K562 (cell line): ENCODE results near the gene DUS3L. TPM values are rescaled to one million over a fixed set of nuclear protein-coding genes. Genes with fewer than 3 reads are reported as not detected.

Source experiments
- CREB1 ChIP-seq, 2 experiments: sonication (generic) in 1 of 2; formaldehyde crosslinking in 1 of 2; IDR thresholded peaks; 2 replicates each; pipeline versions ENCODE4 v1.6.1 to v1.8.0; 2012 to 2022; ENCODE audit warnings: inconsistent platforms in 1 of 2, mild to moderate bottlenecking in 1 of 2, missing genetic modification reagents in 1 of 2, moderate library complexity in 1 of 2
- POLR2G ChIP-seq: fragments of 200-400 bp; formaldehyde crosslinking; IDR thresholded peaks from 2 replicates; pipeline ENCODE4 v1.6.1; 2017; ENCODE audit warnings: low read depth, mild to moderate bottlenecking, antibody characterized with exemption, low read length, moderate library complexity
- SFPQ ChIP-seq: fragments of 200-400 bp; formaldehyde crosslinking; IDR thresholded peaks from 2 replicates; pipeline ENCODE4 v1.6.1; 2017; ENCODE audit warnings: mild to moderate bottlenecking, low read depth, low read length, moderate library complexity
- UBTF ChIP-seq, 2 experiments: IDR thresholded peaks; 2 replicates each; pipeline ENCODE4 v1.6.1; 2012; ENCODE audit warnings: improper control_type of control experiment in 2 of 2, low read depth in 2 of 2, low read length in 2 of 2, borderline replicate concordance in 1 of 2
- VEZF1 ChIP-seq: fragments of 200-800 bp; sonication (Bioruptor generic); IDR thresholded peaks from 2 replicates; pipeline ENCODE4 v1.6.1; 2017; ENCODE audit warnings: missing genetic modification characterization, missing compliant biosample characterization
- ZBTB33 ChIP-seq: sonication (generic); formaldehyde crosslinking; IDR thresholded peaks from 2 replicates; pipeline ENCODE4 v1.8.1; 2023; ENCODE audit warnings: mild to moderate bottlenecking, missing genetic modification reagents
- ZNF584 ChIP-seq: fragments of 200-800 bp; sonication (Bioruptor generic); IDR thresholded peaks from 2 replicates; pipeline ENCODE4 v1.6.1; 2016; ENCODE audit warnings: low read depth, mild to moderate bottlenecking, missing genetic modification characterization, missing compliant biosample characterization
- polyA plus RNA-seq, 8 experiments: library from polyadenylated mRNA; depleted of rRNA in 4 of 8; stranded (reverse) in 5 of 8; unstranded in 3 of 8; fragments of >200 nt; fragmentation: Nextera tagmentation in 2 of 8; fragmentation: Illumina TruSeq in 1 of 8; extraction: Ambion mirVana in 2 of 8; extraction: Trizol in 1 of 8; gene quantifications; 2 replicates each; pipeline versions ENCODE4 v1.2.1 to v1.2.3, GENCODE V29; 2011 to 2014; ENCODE audit warnings: inconsistent platforms in 1 of 8, missing spikeins in 1 of 8
- total RNA-seq, 7 experiments: library from RNA; depleted of rRNA in 6 of 7; stranded (reverse); fragments of >200 nt in 6 of 7; fragmentation: Illumina TruSeq in 2 of 7; extraction: Trizol in 2 of 7; gene quantifications; 2 replicates each; pipeline versions ENCODE4 v1.2.1 to v1.2.3, GENCODE V29; 2011 to 2021; ENCODE audit warnings: low replicate concordance in 1 of 7

The DUS3L gene
- total and polyA plus RNA-seq, 9 of the 15 experiments (the other 6 are each of a cell fraction or from before 2014, with no cell fraction given) = 1.7 to 102 (median 77.5) TPM

GRCh38 chr19:5805462-5806132 lies 14.6 kb upstream of the DUS3L start (continued):
- TF ChIP-seq ZBTB33 (peak; percentile 55), CREB1 (IDR thresholded peaks at IDR 0.05) (peak; percentile 27; the same call in 1 of the 2 replicates), CREB1 (CRISPR knock-in tag; IDR thresholded peaks at IDR 0.05) (no peak), UBTF (IDR thresholded peaks at IDR 0.05; ENCODE audit: borderline replicate concordance in 1 of 2, low read depth in 2 of 2, low read length in 2 of 2) (peak in 1 of 2 experiments; percentile 73; a peak in 1 of 4 replicates), SFPQ (no peak), ZNF584 (CRISPR knock-in tag) (no peak), VEZF1 (CRISPR knock-in tag) (peak; percentile 37), POLR2G (peak; percentile 43; the same call in 1 of the 2 replicates)
